AG08395 (cell line): ENCODE results near the gene PBX2.
"Not testable (repeated sequence)": the region's sequence is repeated elsewhere in the genome, so short reads cannot be mapped to it uniquely, and the experiment has no call there.

ENCODE experiments used
- DNase-seq: peaks from one replicate; pipeline ENCODE4 v3.0.0; 2012; ENCODE audit warnings: mixed read lengths, low spot score

PBX2 gene

GRCh38 chr6:32202186-32202585 is 12.2 kb upstream of the PBX2 start:
- no peak for DNase-seq

- no peak for DNase-seq
These were observed 10.9 kb upstream of the PBX2 start for GRCh38 chr6:32200711-32201475.

- DNase-seq: no peak
These were observed 8.9 kb upstream of the PBX2 start for GRCh38 chr6:32198866-32199265.

GRCh38 chr6:32198345-32198696 is 8.3 kb upstream of the PBX2 start:
- no peak for DNase-seq

GRCh38 chr6:32196682-32197616 is 6.9 kb upstream of the PBX2 start:
- no peak for DNase-seq

- peak; percentile 63 for DNase-seq
These were observed 6.1 kb upstream of the PBX2 start for GRCh38 chr6:32195902-32196681.

- peak; percentile 99 for DNase-seq
These were observed 5.6 kb upstream of the PBX2 start for GRCh38 chr6:32195652-32195901.

GRCh38 chr6:32194825-32195651 is 5.0 kb upstream of the PBX2 start:
- DNase-seq: peak; percentile 31

GRCh38 chr6:32194388-32194787 is 4.4 kb upstream of the PBX2 start:
- no peak for DNase-seq

- DNase-seq: not testable (repeated sequence)
These were observed 3.1 kb upstream of the PBX2 start for GRCh38 chr6:32193096-32193495.

- no peak for DNase-seq
These were observed 2.6 kb upstream of the PBX2 start, which contains the start of gene GPSM3 for GRCh38 chr6:32192608-32193039. Gene GPSM3 (minus strand): TSS chr6:32192643. CDS start chr6:32192513, 130 bp downstream.

GRCh38 chr6:32191696-32192607 is 1.9 kb upstream of the PBX2 start:
- DNase-seq: no peak

- no peak for DNase-seq
These were observed 1.1 kb upstream of the PBX2 start for GRCh38 chr6:32190911-32191677.

GRCh38 chr6:32189742-32190053 is 304 bp downstream of the PBX2 start:
- no peak for DNase-seq

- DNase-seq: no peak
These were observed 797 bp downstream of the PBX2 start for GRCh38 chr6:32189069-32189741.

- DNase-seq: no peak
These were observed 1.5 kb downstream of the PBX2 start for GRCh38 chr6:32188381-32189068.

- DNase-seq: not testable (repeated sequence)
These were observed 2.1 kb downstream of the PBX2 start for GRCh38 chr6:32187725-32188380.

GRCh38 chr6:32187009-32187709 is 2.8 kb downstream of the PBX2 start:
- DNase-seq: no peak
